Measurements from ENCODE around the gene RTN4RL1.

The RTN4RL1 gene

DNA sequence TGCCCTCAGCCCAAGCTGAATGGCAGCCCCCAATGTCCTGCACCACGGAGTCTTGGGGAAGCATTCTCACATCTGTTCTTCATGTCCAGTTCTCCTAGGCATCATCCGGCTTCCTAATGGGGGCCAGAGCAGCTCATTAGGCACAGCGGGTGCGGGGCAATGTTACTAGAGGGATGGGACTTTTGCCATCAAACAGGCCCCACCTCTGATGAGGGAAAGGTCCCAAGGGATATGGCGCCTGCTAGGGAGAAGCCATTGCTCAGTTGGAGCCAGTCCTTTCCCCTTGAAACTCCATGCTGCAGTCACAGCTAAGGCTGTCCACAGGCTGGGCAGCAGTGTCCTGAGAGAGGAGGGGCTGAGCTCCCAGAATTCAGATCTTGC is 3.1 kb upstream of the RTN4RL1 start:
- Histone ChIP-seq H3K4me1 (peaks cover 0 to 58% (median 49%) of the 10 kb centered on the region in 4 donors), H3K36me3 (peaks cover 0 to under 1% (median under 1%) of the 10 kb centered on the region in 3 donors), H3K4me3 (no peak overlapping the region), H3K27ac (no peak overlapping the region), H3K27me3 (peaks cover 0 to 63% of the 10 kb centered on the region in 2 donors), H3K9me3 (no peaks in the 10 kb centered on the region)
- DNase-seq: no peak
- intact Hi-C loops (cut with DNase I; ENCODE audit: low total_unique reads): loop anchor here (5.0 kb wide), 1 partner anchor 116 kb away; no protein-coding TSS in a partner anchor
- TF ChIP-seq, protein P1, sequence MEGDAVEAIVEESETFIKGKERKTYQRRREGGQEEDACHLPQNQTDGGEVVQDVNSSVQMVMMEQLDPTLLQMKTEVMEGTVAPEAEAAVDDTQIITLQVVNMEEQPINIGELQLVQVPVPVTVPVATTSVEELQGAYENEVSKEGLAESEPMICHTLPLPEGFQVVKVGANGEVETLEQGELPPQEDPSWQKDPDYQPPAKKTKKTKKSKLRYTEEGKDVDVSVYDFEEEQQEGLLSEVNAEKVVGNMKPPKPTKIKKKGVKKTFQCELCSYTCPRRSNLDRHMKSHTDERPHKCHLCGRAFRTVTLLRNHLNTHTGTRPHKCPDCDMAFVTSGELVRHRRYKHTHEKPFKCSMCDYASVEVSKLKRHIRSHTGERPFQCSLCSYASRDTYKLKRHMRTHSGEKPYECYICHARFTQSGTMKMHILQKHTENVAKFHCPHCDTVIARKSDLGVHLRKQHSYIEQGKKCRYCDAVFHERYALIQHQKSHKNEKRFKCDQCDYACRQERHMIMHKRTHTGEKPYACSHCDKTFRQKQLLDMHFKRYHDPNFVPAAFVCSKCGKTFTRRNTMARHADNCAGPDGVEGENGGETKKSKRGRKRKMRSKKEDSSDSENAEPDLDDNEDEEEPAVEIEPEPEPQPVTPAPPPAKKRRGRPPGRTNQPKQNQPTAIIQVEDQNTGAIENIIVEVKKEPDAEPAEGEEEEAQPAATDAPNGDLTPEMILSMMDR (IDR thresholded peaks at IDR 0.05): no peak

DNA sequence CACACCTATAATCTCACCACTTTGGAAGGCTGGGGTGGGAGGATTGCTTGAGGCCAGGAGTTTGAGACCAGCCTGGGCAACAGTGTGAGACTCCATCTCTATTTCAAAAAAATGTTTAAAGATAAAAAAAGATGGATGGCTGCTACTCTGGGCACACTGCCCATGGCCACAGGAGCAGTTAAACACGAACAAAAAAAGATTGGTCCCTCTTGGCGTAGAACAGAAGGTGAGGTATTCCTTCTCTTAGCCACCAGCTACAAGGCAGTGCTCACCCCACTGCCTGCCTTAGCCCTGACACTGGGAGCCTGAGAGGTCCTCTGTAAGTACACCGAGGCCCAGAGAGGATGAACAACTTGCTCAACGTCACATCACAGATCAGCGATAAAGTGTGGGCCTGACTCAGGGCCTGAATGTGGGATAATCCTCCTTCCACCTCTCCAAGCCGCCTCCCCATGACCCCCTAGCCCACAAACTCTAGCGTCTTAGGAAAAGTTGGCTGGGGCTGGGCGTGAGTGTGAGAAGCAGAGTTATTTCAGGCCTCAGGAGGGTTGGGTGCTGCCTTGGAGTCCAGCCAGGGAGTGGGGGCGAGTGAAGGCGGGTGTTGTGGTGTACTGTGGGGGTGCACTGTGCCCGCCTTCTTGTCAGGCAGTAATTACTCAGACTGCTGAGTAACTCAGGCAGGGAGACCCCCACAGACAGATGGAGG is 2.5 kb upstream of the RTN4RL1 start:
- intact Hi-C loops (cut with DNase I; ENCODE audit: low total_unique reads): loop anchor here (5.0 kb wide), 1 partner anchor 115 kb away; no protein-coding TSS in a partner anchor

DNA sequence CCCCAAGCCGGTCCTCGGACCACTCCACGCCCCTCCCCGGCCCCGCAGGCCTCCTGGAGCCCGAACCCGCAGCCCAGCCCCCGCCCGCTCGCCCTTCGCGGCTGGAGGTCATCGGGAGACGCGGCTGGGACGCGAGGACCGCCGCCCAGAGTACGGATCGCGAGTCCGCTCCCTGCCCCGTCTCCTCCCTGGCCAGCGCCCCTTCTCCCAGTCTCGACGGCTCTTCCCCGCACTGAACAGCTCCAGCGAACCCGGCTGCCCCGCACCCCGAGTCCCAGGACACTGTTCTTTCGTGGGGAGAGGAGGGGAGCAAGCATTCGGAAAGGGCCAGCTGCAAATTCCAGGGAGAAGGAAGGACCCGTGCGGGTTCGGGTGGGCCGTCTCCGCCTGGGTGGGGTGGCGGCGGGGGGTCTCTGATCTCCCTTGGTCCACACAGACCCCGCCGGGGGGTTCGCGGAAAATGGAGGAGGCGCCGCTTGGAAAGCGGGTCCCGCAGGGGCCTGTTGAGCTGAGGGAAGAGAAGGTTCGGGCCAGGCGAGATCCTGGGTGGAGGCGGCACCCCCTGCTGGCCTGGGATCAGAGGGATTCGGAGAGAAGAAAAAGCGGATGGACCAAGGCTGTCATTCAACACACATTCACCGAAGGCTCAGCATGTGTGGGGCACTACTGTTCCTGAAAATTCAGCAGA is 632 bp upstream of the RTN4RL1 start:
- TF ChIP-seq, protein P1 (IDR thresholded peaks at IDR 0.05): peak; percentile 64 to 66
- DNase-seq: peak; percentile 68 to 82
- H3K9me3 ChIP-seq: no peaks in the 10 kb centered on the region
- intact Hi-C loops (cut with DNase I; ENCODE audit: low total_unique reads): loop anchor here (5.0 kb wide), 1 partner anchor 113 kb away; no protein-coding TSS in a partner anchor
- peaks cover 0 to 71% of the 10 kb centered on the region in 2 donors for H3K27me3 ChIP-seq
- no peak overlapping the region for H3K27ac ChIP-seq
- peak overlapping the region; percentile 50 to 67 for H3K4me3 ChIP-seq
- H3K4me1 ChIP-seq: peaks cover 0 to 47% (median 37%) of the 10 kb centered on the region in 4 donors
- no peaks in the 10 kb centered on the region for H3K36me3 ChIP-seq

More for the DNA sequence above, 2.5 kb upstream of the RTN4RL1 start:
- Histone ChIP-seq H3K36me3 (no peaks in the 10 kb centered on the region), H3K27me3 (peaks cover 0 to 69% of the 10 kb centered on the region in 2 donors), H3K4me3 (no peak overlapping the region), H3K4me1 (peaks cover 0 to 61% (median 49%) of the 10 kb centered on the region in 4 donors), H3K27ac (no peak overlapping the region), H3K9me3 (no peaks in the 10 kb centered on the region)
- TF ChIP-seq, protein P1 (IDR thresholded peaks at IDR 0.05): no peak
- DNase-seq: no peak

DNA sequence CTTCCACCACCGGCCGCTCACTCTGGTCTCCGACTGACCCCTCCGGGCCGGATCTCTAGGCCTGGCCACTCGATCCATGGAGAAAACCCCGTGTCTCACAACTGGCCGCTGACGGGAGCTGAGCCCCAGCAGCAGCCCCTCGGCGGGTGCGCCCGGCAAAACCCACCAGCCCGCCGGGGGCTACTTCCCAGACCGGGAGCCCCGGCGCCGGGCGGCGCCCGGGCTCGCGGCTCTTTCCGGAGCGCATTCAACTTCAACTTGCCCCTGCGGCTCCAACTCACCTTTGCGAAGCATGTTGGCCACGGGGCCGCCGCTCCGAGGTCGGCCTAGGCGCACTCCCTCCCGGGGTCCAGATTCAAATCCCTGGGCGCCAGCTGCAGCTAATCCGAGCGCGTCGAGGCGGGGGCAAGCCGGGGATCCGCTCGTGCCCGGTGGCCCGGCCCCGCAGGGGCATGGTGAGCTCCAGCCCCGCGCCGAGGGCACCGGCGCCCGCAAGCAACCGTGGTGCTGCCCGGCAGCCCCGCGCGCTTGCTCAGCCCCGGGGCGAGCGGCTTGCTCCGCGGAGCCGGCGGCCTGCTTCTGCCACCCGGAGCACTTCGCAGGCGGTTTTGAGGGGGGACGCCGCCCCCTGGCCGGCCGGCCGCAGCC is 438 bp downstream of the RTN4RL1 start:
- peak overlapping the region; percentile 50 to 67 for H3K4me3 ChIP-seq
- TF ChIP-seq, protein P1 (IDR thresholded peaks at IDR 0.05): no peak
- peaks cover 0 to 42% (median 34%) of the 10 kb centered on the region in 4 donors for H3K4me1 ChIP-seq
- peaks cover 0 to 70% of the 10 kb centered on the region in 2 donors for H3K27me3 ChIP-seq
- H3K36me3 ChIP-seq: no peaks in the 10 kb centered on the region
- intact Hi-C loops (cut with DNase I; ENCODE audit: low total_unique reads): loop anchor here (5.0 kb wide), 1 partner anchor 112 kb away; no protein-coding TSS in a partner anchor
- H3K27ac ChIP-seq: no peak overlapping the region
- DNase-seq: no peak
- H3K9me3 ChIP-seq: no peaks in the 10 kb centered on the region

DNA sequence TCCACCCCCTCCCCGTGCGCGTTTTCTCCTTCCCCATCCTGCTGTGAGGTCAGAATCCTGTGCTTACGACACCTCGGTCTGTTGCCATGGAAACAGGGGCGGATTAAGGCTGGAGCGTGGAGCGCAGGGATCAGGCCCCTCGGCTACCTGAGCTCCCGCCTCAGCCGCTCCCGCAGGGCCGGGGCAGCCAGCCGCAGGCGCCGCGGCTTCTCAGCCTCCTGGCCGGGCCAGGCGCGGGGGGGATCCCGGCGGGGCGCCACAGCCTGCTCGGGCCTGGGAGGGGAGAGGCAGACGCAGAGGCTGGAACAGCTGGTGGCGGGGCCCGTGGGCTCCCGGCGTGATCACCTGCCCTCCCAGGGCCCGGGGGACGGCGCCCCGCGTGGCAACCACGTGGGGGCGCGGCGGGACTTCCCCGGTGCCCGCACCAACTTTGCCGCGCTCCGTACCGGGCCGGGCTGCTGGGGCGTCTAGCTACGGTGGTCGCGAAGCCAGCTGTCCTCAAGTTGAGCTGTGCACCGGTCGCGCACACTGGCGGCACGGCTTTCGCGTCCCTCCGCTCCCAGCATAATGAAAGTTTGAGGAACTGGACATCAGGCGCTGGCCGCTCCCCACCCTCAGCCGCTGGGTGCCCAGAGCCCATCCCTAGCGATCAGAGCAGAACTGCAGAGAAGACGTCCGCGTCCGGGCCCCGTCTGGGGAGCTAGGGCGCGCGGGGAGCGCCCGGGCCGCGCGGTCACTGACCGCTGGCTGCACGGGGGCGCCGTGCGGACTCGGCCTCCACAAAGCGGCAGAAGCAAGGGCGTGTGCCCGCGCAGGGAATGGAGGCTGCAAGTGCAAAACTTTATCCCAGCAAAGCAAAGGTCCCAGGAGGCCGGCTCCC is 1.2 kb downstream of the RTN4RL1 start:
- peak; percentile 72 to 78 for DNase-seq
- intact Hi-C loops (cut with DNase I; ENCODE audit: low total_unique reads): no loop called here
- Histone ChIP-seq H3K9me3 (no peaks in the 10 kb centered on the region), H3K4me3 (peak overlapping the region; percentile 50 to 67), H3K4me1 (peaks cover 0 to 38% (median 32%) of the 10 kb centered on the region in 4 donors), H3K27me3 (peaks cover 0 to 62% of the 10 kb centered on the region in 2 donors), H3K36me3 (no peaks in the 10 kb centered on the region), H3K27ac (no peak overlapping the region)
- TF ChIP-seq, protein P1 (IDR thresholded peaks at IDR 0.05): no peak
